HG03565 (cell line): ENCODE results near the gene CRABP1.

ENCODE experiments used
- ATAC-seq: cut with Tn5 transposase; IDR thresholded peaks from one replicate; pipeline ENCODE4 v1.9.1; 2021; ENCODE audit warnings: mild to moderate bottlenecking, moderate library complexity; ENCODE audit not compliant: unreplicated experiment

CRABP1 gene

DNA sequence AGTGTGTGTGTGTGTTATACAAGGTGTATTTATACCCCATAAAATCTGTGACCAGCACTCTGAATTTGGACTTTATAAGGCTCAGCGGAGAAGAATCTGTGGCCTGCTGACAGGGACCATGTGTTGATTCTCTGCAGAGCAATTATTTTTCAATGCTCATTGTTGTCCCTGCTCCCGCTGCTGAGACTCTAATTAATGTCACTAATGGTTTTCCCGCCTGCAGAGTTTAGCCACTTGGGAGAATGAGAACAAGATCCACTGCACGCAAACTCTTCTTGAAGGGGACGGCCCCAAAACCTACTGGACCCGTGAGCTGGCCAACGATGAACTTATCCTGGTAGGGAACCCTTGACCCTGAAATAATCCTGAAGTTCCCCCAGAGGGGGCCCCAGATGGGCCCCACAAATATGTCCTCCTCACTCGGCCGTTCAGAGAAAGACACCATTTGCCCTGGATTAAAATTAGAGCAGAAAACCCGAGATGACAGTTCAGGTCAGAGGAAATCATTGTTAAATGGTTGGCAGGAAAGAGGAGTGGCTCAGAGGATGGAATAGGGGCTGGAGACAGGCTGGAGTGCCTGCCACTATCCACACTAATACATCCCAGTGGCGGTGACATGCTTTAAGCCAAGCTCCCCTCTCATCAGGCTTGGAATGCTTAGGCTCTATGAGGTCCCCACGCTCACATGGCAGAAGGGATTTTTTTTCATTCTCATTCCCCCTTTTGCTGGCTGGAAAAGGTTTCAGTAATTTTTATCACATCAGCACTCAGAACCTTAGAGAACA, 3.3 kb downstream of the CRABP1 start:
- no peak for ATAC-seq

DNA sequence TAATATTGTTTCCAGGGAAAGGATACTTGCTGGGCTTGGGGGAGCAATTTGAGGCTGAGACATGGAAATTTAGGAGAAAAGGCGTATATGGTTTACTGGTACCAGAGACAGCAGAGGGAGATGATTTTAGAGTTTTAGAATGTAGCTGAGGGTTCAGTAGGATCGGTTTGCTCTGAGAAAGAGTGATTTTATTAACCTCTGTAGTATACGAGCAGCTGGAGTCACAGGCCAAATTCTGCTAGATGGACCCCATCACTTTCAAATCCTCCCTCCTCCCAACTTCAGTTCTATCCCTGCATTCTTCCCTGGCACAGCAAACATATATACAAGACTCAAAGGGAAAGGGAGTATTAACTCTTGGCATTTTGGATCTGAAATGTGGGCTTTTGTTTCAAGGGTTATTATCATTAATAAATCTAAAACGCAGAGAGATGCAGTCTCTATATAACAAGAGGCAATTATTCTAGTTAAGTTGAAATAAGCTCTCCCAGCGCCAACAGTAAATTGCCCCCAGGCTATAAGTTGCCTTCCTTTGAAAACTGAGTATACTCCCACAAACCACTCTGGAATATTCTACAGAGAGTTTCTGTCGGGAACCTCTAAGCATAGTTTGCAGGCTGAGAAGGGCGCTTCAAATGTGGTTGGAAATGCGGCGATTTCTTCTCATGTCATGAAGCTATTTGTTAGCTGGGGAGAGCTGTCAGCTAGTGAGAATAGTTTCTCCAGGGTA, 5.4 kb downstream of the CRABP1 start:
- ATAC-seq = no peak

- no peak for ATAC-seq
These were observed 7.7 kb downstream of the CRABP1 start for GRCh38 chr15:78347586-78348543.

GRCh38 chr15:78350058-78350457, 9.9 kb downstream of the CRABP1 start:
- ATAC-seq = no peak

GRCh38 chr15:78351539-78351938, 11.4 kb downstream of the CRABP1 start:
- no peak for ATAC-seq

GRCh38 chr15:78353093-78353492, 12.9 kb downstream of the CRABP1 start:
- ATAC-seq = no peak

GRCh38 chr15:78355177-78355576, 15.0 kb downstream of the CRABP1 start:
- no peak for ATAC-seq

- ATAC-seq = no peak
These were observed 18.1 kb downstream of the CRABP1 start for GRCh38 chr15:78358102-78358870.

DNA sequence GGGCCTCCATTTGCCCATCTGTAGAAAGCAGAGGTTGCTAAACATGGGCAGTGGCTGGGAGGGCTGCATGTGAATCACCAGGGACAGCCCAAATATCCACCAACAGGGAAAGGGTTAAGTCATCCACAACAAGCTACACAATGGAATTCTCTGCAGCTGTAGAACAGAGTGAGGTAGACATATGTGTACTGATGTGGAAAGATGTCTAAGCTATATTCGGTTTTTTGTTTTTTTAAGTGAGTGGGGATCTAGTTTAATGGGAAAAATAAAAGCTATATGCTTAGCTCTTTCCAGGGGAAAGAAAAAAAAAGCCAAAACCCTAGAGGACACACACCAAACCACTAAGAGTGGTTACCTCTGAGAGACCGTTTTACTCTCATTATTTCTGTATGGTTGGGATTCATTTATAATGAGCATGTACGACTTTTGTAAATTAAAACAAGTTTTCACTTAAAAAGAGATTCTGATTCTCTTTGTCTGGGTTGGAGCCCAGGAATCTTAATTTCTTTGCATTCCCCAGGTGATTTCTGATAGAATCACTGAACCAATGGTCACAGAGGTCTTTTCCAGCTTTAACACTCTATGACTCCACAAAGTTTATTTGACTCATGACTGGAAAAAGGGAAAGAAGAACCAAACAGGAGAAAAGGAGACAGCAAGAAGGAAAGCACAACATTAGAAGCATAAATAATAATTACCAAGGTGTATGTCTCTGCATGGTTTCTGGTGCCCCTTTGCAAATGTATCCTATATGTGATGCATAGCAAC, 19.1 kb downstream of the CRABP1 start:
- no peak for ATAC-seq

DNA sequence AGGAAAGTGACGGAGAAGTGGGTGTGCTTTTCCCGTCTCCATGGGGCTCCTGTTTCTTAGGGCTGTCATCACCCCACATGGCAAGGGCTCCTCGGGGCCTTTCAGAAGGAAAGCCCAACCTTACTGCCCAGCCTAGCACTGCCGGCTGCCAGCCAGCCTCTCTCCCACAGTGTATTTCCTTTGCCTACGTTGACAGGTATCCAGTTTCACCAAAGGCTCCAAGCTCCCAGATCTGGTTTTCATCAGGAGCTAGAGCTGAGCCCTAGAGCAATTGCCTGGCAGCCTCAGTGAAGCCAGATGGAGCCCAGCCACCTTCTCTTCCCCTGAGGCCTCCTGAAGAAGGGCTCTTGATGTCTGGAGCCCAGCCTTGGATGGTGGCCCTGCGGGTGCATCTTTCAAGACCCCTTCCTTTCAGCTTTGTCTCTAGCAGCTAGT, 20.2 kb downstream of the CRABP1 start:
- ATAC-seq = no peak

DNA sequence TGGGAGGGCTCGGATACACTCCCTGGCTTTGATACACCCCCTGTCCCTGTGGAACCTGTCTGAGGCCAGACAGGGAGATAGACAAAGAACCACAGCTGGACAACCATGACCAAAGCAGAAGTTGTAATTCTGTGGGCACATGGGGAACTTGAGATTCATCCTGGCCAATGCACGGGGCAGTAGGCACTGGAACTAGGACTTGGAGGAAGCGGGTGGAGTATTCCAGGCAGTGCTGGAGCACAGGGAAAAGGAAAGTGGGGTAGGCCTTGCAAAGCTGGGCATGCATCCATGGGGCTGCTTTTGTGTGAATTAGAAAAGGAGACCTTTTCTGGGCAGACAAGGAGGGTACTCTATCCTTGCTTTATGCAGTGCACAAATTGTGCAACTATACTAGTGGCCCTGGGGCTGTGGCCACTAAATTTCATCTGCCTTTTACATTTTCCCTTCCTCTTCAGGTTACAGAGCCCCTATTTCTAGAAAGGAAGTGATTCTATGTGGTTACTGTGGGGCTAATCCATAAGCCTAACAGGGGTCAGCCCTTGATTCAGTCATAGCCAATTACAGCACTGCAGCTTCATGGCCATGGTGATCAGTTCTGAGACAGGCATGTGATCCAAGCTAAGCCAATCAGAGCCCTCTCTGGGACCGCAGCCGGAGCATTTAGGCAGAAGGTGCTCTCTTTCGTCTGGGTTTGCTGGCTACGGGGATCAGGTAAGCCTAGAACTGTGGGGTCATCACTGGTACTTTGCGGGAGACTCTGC, 21.0 kb downstream of the CRABP1 start:
- no peak for ATAC-seq

DNA sequence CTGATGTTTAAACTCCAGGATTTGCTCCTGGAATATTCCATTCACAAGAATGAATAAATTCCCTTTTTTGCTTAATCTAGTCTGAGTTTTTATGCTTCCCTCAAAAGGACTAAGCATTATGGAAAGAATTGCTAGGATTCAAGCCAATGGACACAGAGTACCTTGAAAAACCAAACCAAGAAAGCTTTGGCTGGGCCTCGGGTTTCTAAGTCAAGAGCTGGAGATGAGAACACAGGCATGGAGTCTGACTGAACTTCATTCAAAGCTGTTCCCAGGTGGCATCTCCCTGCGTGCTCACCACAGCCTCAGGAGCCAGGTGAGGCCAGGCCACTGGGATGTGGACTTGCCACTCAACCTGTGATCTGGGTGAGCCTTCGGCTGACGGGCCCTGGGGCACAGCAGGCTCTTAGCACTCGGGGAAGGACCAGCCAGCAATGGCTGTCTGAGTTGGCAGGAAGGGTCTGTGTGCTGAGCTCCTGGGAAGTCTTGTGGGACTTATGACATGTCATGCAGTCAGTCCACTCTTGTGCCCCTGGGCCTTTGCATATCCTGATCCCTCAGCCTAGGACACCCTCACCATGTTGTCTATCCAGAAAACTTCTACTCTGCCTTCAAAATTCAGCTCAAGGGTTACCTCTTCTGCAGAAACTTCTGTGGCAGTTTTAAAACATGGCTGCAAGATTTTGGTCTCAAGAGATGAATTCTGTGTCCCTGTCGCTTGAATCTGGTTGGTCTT, 21.8 kb downstream of the CRABP1 start:
- no peak for ATAC-seq

- no peak for ATAC-seq
These were observed 22.7 kb downstream of the CRABP1 start for GRCh38 chr15:78362716-78363380.

DNA sequence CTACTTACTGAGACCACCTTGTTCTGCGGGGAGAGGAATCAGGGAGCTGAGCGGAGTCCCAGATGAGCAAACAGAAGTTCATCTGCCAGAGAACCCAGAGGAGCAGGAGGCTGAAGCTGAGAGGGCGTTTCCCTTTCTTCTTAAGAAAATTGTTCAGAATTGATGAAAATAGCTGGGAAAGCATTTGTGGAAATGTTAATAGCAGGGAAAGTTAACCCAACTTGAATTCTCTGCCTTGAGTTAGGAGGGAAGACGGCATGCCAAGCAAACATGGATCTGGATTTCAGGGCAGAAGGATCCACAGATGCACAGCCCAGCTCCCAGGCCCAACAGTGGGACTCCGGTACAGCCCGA, 23.2 kb downstream of the CRABP1 start:
- no peak for ATAC-seq

GRCh38 chr15:78364233-78364632, 24.1 kb downstream of the CRABP1 start:
- no peak for ATAC-seq

DNA sequence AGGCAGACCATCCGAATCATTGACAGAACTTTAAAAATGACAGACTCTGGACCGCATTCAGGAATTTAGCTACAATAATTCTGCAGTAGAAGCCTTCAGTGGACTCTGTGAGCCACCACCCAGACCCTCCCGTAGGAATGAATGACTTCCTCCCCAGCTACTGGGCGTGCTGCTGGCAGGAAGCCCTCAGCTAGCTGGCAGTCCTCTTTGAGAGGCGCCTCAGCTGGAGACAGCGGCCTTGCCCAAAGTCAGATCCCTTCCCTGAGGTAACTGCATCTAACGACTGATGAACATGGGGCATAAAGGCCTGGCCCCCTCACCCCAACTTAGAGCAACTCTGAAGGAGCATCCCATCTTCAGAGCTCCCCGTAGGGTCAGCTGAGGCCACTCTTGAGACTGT, 25.8 kb downstream of the CRABP1 start:
- no peak for ATAC-seq

- no peak for ATAC-seq
These were observed 26.2 kb downstream of the CRABP1 start for GRCh38 chr15:78366342-78366741.

DNA sequence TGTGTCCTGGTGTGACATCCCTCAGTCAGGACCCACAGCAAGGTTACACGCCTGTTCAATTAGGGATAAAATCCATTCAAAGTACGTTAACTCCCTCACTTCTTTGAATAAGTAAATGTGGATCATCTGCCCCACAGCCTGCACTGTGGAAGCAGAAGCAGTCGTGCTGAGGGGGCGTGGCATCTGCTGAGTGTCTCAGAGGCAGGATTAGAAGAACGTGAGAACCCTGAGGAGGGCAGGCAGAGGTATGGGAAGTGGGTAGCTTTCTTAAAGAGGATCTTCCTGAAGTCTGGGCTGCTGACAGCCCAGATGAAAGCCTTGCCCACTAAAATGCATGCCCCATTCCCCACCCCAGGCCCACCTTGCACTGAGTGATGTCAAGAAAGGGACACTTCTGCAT, 28.5 kb downstream of the CRABP1 start:
- ATAC-seq = no peak
